AG10803 (cell line): ENCODE measurements around the gene ANKRD53.
A peak's percentile ranks its signal among the peaks of the same experiment; 100 is the strongest.

Experiments
- DNase-seq: peaks from one replicate; pipeline ENCODE4 v3.0.0; 2010; ENCODE audit warnings: low read depth
- H3K4me3 ChIP-seq: 2 replicates; pipeline ENCODE4 v1.5.1; 2011; ENCODE audit warnings: mild to moderate bottlenecking, low read length, control low read depth
- CTCF ChIP-seq: conservative IDR thresholded peaks from 2 replicates; pipeline ENCODE4 v1.5.1; 2011; ENCODE audit warnings: mild to moderate bottlenecking, low read length, control low read depth, inconsistent platforms

Gene ANKRD53

GRCh38 chr2:70977605-70978205 is 725 bp upstream of the ANKRD53 start:
- H3K4me3 ChIP-seq: peak overlapping the region; percentile 68
- TF ChIP-seq CTCF: no peak
- DNase-seq: peak; percentile 87

- no peak for TF ChIP-seq CTCF
- H3K4me3 ChIP-seq: no peak overlapping the region; the same call in 1 of the 2 replicates
- no peak for DNase-seq
Observed at GRCh38 chr2:70979180-70979488, 704 bp downstream of the ANKRD53 start.

- no peak overlapping the region for H3K4me3 ChIP-seq
- DNase-seq: no peak
- TF ChIP-seq CTCF: no peak
Observed at GRCh38 chr2:70979626-70980025, 1.2 kb downstream of the ANKRD53 start.

GRCh38 chr2:70981421-70981820 is 3.0 kb downstream of the ANKRD53 start:
- no peak for DNase-seq
- no peak for TF ChIP-seq CTCF
- H3K4me3 ChIP-seq: no peak overlapping the region

- no peak for DNase-seq
- TF ChIP-seq CTCF: no peak
- H3K4me3 ChIP-seq: no peak overlapping the region
Observed at GRCh38 chr2:70981866-70982810, 3.7 kb downstream of the ANKRD53 start.

- DNase-seq: no peak
- H3K4me3 ChIP-seq: no peak overlapping the region
- TF ChIP-seq CTCF: no peak
Observed at GRCh38 chr2:70982971-70983370, 4.5 kb downstream of the ANKRD53 start.
